Measurements from ENCODE around the gene TRPM1.
A peak's percentile ranks its signal among the peaks of the same experiment; 100 is the strongest.

The TRPM1 gene

GRCh38 chr15:31082771-31083369 is 18.7 kb downstream of the TRPM1 start:
- DNase-seq: no peak

GRCh38 chr15:31081588-31082250 is 19.8 kb downstream of the TRPM1 start:
- no peak for DNase-seq

GRCh38 chr15:31081056-31081455 is 20.5 kb downstream of the TRPM1 start:
- DNase-seq: no peak

DNA sequence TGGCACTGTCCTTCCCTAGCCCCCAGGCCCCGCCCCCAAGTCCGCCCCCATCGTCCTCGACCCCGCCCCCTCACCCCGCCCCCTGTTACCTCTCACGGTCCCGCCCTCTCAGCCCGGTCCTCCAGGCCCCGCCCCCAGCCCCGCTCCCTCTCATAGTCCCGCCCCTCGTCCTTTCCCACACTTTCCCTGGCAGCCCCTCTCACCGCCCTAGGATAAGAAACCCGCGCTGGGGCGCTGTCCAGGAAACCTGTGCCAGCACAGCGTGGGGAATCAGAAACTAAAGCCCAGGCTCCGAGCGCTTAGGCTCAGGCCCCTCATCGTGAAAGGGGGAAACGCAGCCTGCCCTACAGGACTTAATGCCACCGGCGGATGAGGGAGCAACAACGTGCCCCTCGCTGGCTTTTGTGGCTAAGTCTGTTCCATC is 20.9 kb downstream of the TRPM1 start:
- DNase-seq: no peak

GRCh38 chr15:31079519-31079918 is 22.0 kb downstream of the TRPM1 start:
- no peak for DNase-seq

DNA sequence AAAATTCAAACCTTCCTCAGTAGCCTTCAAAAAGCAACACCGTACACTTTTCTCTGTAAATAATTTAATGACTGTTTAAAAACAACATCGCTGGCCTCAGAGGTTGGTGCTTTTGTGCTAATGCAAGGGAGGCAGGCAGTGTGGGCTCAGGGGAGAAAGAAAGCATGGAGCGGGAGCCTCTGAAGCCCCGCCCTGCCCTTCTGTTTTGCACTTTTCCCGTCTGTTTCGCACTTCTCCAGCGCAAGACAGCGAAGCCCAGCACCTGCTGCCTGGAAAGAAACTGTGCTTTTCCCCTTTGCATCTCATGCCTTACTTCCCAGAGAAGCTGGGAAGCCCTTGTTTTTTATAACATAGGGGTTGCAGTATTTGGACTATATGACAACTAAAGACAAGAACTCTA is 23.1 kb downstream of the TRPM1 start:
- no peak for DNase-seq

DNA sequence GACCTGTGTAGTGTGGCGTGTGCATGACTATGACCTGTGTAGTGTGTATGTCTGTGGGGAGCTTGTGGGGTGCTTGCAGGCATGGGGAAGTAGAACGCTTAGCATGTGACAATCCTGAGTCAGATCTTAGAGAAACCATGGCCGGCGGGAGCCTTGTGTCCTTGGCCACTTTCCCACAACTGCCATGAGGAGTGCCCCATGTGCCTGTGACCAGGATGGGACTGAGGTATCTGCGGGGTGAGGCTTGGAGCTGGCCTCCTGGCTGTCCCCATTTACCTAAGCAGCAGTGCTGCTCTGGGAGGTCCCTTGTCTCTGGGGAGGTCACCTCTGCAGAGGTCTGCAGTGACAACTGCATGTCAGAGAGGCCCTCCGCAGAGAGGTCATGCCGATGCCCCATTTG is 23.6 kb downstream of the TRPM1 start:
- no peak for DNase-seq

- DNase-seq: no peak
Observed at GRCh38 chr15:31077181-31077580, 24.3 kb downstream of the TRPM1 start.

DNA sequence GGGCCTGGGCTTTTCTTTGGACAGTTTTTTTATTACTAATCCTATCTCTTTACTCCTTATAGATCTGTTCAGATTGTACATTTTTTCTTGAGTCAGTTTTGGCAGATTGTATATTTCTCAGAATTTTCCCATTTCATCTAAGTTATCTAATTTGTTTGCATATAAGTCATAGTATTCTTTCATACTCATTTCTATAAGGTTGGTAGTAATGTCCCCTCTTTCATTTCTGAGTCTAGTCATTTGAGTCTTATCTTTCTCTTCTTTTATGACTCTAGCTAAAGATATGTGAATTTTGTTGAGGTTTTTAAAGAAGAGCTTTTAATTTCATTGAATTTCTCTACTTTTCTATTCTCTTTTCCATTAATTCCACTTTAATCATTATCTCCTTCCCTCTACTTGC is 27.2 kb downstream of the TRPM1 start:
- DNase-seq: no peak

GRCh38 chr15:31070867-31071266 is 30.7 kb downstream of the TRPM1 start:
- DNase-seq: no peak

DNA sequence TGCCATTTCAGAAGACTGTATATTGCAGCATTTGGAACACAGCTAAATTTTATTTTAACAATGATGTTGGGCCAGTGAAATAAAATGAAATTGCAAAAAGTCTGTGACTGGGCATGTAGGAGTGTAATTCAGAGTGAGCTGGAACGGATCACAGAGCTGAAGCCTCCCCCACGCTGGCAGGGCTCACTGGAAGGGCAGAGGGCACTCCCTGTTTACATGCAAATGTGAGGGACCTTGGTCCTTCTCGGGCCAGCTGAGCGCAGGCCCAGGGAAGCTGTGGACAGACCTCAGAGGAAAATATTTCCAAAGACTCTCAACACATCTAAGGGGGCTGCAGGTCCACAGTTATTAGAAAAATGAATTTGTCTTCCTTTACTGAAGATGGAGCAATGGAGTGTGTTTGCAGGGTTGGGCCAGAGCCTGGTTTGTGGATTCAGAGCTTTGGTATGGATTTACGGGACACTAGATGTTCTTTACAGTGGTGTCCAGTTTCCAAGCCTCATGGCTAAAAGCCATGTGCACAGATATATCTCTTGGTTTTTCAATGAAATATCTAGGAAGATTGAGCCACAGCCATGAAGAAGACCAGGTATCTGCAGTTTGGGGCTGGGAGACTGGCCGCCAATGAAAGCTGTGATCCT is 32.0 kb downstream of the TRPM1 start:
- no peak for DNase-seq

DNA sequence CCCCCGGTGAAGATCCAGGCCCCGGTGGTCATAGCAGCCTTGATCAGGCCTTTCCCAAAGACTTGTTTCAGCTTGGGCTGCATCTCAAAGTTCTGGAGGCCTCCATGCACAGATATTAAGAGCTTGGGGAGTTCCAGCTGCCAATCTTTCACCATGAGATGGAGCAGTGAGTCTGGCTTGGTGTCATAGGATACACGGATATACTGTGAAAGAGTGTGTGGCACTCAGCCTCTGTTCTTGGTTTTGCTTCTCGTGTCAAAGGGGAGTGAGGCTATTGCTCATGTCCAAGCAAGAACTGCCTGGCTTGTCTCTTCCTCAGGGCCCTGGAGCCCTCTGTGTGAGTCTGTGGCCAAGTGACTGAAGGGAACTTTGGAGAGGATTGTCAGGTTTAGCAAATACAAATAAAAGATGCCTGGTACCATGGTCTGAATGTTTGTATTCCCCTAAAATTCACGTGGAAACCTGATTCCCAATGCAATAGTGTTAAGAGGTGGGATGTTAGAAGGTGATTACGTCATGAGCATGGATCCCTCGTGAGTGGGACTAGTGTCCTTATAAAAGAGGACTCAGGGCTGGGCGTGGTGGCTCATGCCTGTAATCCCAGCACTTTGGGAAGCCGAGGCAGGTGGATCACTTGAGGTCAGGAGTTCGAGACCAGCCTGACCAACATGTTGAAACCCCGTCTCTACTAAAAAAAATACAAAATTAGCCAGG is 33.5 kb downstream of the TRPM1 start:
- DNase-seq: no peak

DNA sequence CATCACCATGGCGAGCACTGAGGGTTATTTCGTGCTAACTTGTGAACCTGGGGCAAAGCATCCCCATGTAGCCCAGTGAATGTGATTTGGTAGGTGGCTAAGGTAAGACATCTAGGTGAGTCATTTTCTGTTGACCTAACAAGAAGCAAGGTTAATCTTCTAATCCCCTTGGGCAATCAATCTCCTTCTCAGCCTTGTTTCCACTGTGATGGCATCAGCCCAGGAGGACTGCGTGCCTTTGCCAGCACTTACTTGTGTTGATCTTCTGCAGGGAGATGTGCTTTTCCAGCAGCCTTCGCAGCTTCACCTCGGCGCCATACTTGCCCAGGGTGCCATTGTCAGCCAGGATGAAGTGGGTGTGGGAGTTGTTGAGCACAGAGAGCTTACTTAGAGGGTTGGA is 35.7 kb downstream of the TRPM1 start:
- no peak for DNase-seq

DNA sequence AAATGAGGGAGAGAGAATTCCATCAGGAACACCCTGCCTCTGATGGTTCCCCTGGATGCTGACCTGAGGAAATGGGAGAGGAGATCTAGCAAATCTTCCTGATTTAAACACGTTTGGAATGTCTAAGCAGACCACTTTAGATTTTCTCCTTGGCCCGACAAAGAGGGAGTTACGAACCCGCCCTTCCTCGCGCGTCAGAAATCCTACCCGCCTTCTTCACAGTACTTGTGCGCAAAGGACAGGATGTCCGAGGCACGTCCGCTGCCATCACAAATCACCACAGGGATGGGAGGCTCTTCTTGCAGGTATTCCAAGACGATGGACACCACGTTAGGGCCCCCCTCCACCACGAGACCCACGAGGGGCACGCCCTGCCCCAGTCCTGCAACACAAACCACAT is 38.6 kb downstream of the TRPM1 start:
- no peak for DNase-seq

DNA sequence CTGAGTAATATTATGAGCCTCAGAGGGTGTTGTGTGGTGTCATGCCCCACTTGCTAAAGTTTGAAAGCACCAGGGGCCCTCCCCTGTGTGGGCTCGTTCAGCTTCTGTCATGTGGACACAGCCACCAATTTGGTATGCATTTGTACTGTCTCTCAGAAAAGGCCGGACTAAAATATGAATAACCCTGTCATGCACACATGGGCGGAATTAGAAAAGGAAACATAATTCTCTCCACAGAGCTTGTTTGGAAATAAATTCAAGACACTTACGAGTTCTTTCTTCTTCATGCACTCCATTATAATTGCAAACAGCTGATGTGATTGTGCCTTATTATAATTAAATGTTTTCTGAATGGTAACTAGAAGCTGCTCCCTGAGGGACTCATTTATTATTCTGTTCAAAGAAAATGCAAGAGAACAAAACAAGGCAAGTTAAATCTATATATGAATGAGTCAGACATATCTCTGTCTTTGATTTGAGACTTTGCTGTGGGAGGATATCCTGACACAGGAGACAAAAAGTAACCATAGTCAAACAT is 39.1 kb downstream of the TRPM1 start:
- no peak for DNase-seq

DNA sequence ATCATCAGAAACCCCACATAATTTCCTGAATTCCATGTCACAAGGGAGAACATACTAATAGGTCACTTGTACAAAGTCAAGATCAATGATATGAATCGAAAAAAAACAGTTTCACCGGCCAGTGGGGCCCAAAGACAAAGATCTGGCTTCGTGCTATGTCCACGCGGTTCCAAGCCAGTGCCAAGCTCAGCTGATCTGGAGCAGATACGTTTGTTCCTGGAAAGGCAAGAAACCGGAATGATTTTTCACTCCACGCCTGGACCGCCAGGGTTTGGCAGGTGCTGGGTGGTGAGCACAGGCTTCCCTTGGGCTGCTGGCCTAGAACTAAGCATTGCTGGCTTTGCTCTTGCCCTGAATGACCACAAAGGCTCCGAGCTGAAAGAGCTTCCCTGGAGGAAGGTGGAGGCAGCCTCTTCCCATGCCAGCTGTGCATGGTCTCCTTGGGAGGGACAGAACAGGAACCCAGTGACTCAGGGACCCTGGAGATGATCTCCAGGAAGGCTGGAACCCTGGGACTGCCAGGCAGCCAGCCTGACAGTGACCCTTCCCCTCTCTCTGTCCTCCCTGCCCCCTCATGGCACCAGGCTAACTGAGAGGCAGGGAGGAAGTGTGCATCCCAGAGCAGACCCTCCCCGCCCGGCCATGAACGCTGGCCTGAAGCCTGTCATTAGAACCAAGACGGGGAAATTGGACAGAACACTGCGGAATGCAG is 40.9 kb downstream of the TRPM1 start:
- peak; percentile 36 for DNase-seq

- no peak for DNase-seq
Observed at GRCh38 chr15:31058236-31058962, 43.1 kb downstream of the TRPM1 start.

GRCh38 chr15:31051496-31052080 is 49.9 kb downstream of the TRPM1 start:
- DNase-seq: no peak

GRCh38 chr15:31050953-31051352 is 50.6 kb downstream of the TRPM1 start:
- no peak for DNase-seq

DNA sequence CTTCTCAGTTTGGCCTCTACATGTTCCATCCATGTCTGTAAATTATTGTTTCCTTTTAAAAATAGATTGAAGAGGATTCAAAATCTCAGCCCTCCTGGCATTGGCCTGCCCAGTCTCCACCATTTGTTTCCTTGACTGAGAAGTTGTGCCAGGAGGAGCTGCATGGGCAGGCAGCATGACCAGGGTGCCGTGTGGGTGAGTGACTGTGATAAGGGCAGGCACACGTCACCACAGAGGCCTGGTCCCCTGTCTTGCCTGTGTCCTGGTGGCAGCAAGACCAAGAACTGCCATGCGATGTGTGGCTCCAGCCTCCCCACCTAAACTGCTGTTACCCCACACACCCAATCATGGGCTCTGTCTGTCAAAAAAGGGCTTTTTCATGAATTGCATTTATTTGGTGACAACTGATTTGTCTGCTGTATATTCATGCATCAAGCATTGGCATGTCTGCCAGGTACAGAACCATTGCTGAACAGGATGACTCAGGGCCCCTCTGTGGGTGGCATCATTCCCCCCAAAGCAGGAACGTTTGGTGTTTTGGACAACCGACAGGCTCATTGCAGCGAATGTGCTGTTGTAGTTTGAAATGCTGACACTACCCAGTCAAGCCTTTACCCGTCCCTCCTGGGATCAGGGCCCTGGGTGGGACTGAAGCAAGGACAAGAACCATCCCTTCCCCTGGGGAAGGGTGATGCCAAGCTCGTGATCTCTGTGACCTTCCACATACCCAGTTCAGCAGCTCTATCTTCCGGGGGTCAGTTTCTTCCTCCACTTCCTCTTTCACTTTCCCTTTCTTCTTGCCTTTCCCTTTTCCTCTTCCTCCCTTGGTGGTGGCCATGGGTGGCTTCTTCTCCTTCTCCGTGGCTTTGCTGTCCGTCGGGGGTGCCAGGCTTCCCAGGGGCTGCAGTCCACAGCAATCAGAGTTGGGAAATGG is 51.6 kb downstream of the TRPM1 start:
- no peak for DNase-seq
